Posterior vena cava (tissue), 2 donors: ENCODE results near the gene C9orf78. TPM values are rescaled to one million over a fixed set of nuclear protein-coding genes. Genes with fewer than 3 reads are reported as not detected.
"Not testable (repeated sequence)": the region's sequence is repeated elsewhere in the genome, so short reads cannot be mapped to it uniquely, and the experiment has no call there.

Source experiments
- DNase-seq: peaks from one replicate; pipeline ENCODE4 v3.0.0-alpha.2; 2020; ENCODE audit warnings: low spot score
- intact Hi-C, 2 donors: fragments of 100-400 bp; cut with DNase I; formaldehyde crosslinking; loops; one replicate each; pipeline versions ENCODE4 v1.14.1 to v1.14.2; 2022 to 2023
- total RNA-seq, 2 donors: library from RNA; stranded (reverse); fragmentation: NEBNext Ultra II Directional; extraction: Animal tissue kit (Norgen Biotek cat#: 25700); gene quantifications; one replicate each; pipeline ENCODE4 v1.2.1, GENCODE V29; 2021
- donor health status: DM: yes; HTN: yes; CAD: no.
- donor health status: DM: yes; HTN: yes; CAD: no.

The C9orf78 gene
- total RNA-seq, 2 donors from 2014 or later = 31.3 to 40.0 TPM

GRCh38 chr9:129823542-129823934 lies 11.5 kb downstream of the C9orf78 start:
- DNase-seq = no peak
- intact Hi-C loops = no loop called here

GRCh38 chr9:129822898-129823541 lies 12.1 kb downstream of the C9orf78 start:
- intact Hi-C loops = no loop called here
- peak; percentile 85 for DNase-seq

DNA sequence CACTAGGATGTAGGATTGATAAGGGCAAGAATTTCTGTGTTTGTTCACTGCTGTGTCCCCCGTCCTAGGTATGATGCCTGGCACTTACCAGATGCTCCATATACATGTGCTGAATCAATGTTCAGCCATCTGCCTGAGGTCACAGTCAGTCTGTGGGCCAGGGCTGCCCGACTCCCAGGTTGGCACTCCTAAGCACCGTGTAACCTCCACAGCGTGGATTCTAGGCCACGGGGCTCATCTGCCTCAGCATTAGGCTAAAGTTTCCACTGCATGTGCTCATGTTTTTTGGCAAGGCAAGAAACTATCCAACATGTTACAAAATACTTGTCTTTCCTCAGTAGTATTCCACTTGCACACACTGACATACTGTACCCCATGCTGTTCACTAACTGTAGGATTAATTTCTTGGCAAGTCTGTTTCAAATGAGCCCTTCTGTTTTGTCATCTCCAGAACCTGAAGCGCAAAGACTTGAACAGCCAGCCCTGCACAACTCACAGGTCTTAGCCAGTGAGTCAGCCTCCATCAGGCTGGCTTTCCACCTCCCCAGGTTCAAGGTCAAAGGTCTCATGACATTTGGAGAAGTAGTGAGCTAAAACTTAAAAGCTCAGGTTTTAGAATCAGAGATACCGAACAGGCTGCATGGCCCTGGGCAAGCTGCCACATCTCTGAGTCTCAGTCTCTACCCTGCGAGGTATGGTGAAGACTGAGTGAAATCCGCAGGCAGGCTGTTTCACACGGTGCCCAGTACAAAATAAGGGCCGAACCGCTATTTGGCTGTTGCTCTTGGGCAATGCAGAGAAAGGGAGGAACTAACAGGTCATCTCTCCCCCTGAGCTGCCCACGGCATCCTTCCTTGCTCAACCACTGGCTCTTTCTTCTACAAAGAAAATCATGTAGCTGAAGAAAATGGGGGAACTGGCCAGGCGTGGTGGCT lies 18.3 kb downstream of the C9orf78 start:
- intact Hi-C loops = no loop called here
- DNase-seq = no peak

- intact Hi-C loops = no loop called here
- DNase-seq = no peak
Observed at GRCh38 chr9:129815278-129815677, 19.8 kb downstream of the C9orf78 start.

DNA sequence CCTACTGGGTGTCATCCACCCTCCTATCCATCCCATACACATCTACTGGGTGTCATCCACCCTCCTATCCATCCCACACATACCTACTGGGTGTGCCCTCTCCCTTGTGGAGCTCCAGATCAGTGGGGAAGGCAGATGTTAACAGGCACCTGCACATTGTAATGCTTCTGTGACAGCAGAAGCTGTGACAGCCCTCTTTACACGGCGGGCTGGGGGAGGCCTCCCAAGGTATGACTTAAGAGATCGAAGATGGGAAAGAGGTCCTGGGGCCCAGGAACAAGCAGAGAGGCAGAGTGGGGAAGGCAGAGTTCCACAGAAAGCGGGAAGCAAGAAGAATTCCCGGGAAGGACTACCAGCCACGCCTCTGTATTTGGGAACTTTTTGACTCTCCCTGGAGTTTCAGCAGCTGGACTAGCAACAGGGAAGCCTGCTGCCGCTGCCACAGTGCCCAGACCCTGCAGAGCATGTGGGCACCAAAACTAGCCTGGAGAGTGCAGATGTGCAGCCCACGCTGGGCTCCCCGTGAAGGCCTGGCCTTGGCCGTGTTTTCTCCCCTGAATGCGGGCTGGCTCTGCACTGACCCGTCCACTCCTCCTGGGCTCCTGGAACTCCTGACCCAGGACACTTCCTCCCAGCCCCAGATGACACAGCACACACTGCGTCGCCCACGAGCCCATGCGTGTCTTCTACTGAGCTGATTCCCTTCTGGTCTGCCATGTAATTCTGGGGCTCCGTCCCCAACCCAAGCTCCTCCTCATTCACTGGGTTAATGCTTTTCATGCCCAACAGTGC lies 20.4 kb downstream of the C9orf78 start:
- intact Hi-C loops = no loop called here
- DNase-seq = no peak

DNA sequence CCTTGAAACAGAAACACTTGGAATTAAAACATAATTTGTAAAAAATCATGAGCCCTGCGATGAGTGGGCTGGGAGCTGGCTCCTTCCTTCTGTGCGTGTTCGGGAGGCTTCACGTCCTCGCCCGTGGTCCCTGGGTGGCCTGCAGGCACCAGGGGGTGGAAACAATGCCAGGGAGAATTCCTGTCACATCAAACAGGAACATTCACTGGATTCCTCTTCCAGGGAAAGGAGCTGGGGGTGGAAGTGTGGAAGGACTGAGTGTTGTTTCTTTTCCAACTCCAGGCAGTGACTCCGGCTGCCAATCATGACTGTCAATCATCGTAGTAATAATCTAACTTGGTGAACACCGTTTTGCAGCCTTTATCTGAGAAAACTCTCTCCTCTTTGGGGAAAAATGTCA lies 21.4 kb downstream of the C9orf78 start:
- intact Hi-C loops = loop anchor here in 1 of 2 donors (1.0 kb wide), 1 partner anchor 20 kb away; no protein-coding TSS in a partner anchor
- no peak for DNase-seq

GRCh38 chr9:129812385-129812784 lies 22.7 kb downstream of the C9orf78 start:
- intact Hi-C loops = no loop called here
- DNase-seq = no peak

- intact Hi-C loops = no loop called here
- DNase-seq = no peak
Observed at GRCh38 chr9:129811967-129812363, 23.1 kb downstream of the C9orf78 start.

- DNase-seq = no peak
- intact Hi-C loops = no loop called here
Observed at GRCh38 chr9:129810788-129811187, 24.3 kb downstream of the C9orf78 start.

GRCh38 chr9:129810116-129810515 lies 25.0 kb downstream of the C9orf78 start:
- intact Hi-C loops = no loop called here
- no peak for DNase-seq

GRCh38 chr9:129809346-129809745 lies 25.7 kb downstream of the C9orf78 start:
- intact Hi-C loops = no loop called here
- no peak for DNase-seq

DNA sequence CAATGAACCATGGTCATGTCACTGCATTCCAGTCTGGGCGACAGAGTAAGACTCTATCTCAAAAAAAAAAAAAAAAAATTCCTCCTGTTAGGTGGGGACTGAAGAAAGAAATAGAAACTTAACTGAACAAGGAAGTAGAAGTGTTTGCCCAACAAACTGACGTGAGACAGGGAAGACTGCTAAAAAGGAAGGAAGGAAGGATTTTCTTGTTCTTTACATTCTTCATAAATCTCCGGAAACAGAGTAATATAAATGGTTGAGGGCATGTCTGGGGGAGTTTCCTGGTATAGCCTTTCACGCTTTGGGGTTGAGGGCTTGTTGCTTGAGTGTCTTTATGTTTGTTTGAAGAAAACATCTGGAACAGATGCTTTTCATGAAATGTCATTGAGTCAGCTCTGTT lies 29.0 kb downstream of the C9orf78 start:
- DNase-seq = no peak
- intact Hi-C loops = no loop called here

- intact Hi-C loops = no loop called here
- DNase-seq = no peak
Observed at GRCh38 chr9:129803676-129804060, 31.4 kb downstream of the C9orf78 start.

GRCh38 chr9:129802833-129803675 lies 32.0 kb downstream of the C9orf78 start, which contains the start of gene TOR1B:
Gene TOR1B (plus strand): TSS chr9:129803184. CDS start chr9:129803213, 29 bp downstream.
- intact Hi-C loops = no loop called here
- DNase-seq = peak; percentile 99

GRCh38 chr9:129801504-129801903 lies 33.6 kb downstream of the C9orf78 start:
- intact Hi-C loops = no loop called here
- DNase-seq = no peak

GRCh38 chr9:129798973-129799372 lies 36.1 kb downstream of the C9orf78 start:
- intact Hi-C loops = no loop called here
- no peak for DNase-seq

- intact Hi-C loops, DNase-seq: not testable (repeated sequence)
Observed at GRCh38 chr9:129796029-129796428, 39.0 kb downstream of the C9orf78 start.

- intact Hi-C loops = no loop called here
Observed at GRCh38 chr9:129794549-129794948, 40.5 kb downstream of the C9orf78 start.

DNA sequence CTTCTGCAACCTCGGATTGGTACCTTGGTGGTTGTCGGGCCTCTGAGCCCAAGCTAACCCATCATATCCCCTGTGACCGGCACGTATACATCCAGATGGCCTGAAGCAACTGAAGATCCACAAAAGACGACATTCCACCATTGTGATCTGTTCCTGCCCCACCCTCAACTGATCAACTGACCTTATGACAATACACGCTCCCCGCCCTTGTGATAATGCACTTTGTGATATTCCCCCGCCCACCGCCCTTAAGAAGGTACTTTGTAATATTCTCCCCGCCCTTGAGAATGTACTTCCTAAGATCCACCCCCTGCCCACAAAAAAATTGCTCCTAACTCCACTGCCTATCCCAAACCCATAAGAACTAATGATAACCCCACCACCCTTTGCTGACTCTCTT lies 48.6 kb downstream of the C9orf78 start:
- intact Hi-C loops = loop anchor here in 1 of 2 donors (5.0 to 10.0 kb wide), 2 partner anchors 144 to 652 kb away; partner anchors contain the start of gene ASB6
- DNase-seq = no peak

More at GRCh38 chr9:129794549-129794948, 40.5 kb downstream of the C9orf78 start:
- DNase-seq = no peak
